HepG2 (cell line): Measurements from ENCODE around the gene PDLIM7.

Experiments
- CHCHD3 ChIP-seq: sonication (generic); formaldehyde crosslinking; IDR thresholded peaks from 2 replicates; pipeline ENCODE4 v1.8.0; 2022; ENCODE audit warnings: mild to moderate bottlenecking, missing genetic modification reagents, moderate library complexity
- GPN1 ChIP-seq: sonication (generic); formaldehyde crosslinking; IDR thresholded peaks from 2 replicates; pipeline ENCODE4 v1.5.1; 2020; ENCODE audit warnings: missing genetic modification reagents, borderline replicate concordance
- HDAC6 ChIP-seq: fragments of 200-600 bp; sonication (generic); IDR thresholded peaks from 2 replicates; pipeline ENCODE4 v1.7.0; 2017; ENCODE audit warnings: mild to moderate bottlenecking, antibody characterized with exemption, low read length, low read depth
- KDM4B ChIP-seq: sonication (generic); formaldehyde crosslinking; IDR thresholded peaks from 2 replicates; pipeline ENCODE4 v1.4.0; 2020; ENCODE audit warnings: missing genetic modification reagents
- SETDB1 ChIP-seq: sonication (generic); formaldehyde crosslinking; IDR thresholded peaks from 2 replicates; pipeline ENCODE4 v1.5.1; 2020; ENCODE audit warnings: missing genetic modification reagents, mild to moderate bottlenecking, borderline replicate concordance
- ZFP62 ChIP-seq: sonication (generic); formaldehyde crosslinking; IDR thresholded peaks from 2 replicates; pipeline ENCODE4 v1.4.0; 2020; ENCODE audit warnings: missing genetic modification reagents
- ZNF136 ChIP-seq: sonication (generic); formaldehyde crosslinking; IDR thresholded peaks from 2 replicates; pipeline ENCODE4 v1.8.1; 2022; ENCODE audit warnings: low read depth, mild to moderate bottlenecking, moderate library complexity, missing genetic modification reagents
- ZNF672 ChIP-seq: sonication (generic); formaldehyde crosslinking; IDR thresholded peaks from 2 replicates; pipeline ENCODE4 v1.8.1; 2022; ENCODE audit warnings: missing genetic modification reagents
- ZNF761 ChIP-seq: sonication (generic); formaldehyde crosslinking; conservative IDR thresholded peaks from 2 replicates; pipeline ENCODE4 v1.4.0; 2020; ENCODE audit warnings: mild to moderate bottlenecking, missing genetic modification reagents
- TF ChIP-seq, protein P1 (sequence below): sonication (generic); formaldehyde crosslinking; IDR thresholded peaks from 2 replicates; pipeline ENCODE4 v1.4.0; 2020; ENCODE audit warnings: missing genetic modification reagents
- TF ChIP-seq, protein P2 (sequence below): sonication (generic); formaldehyde crosslinking; IDR thresholded peaks from 2 replicates; pipeline ENCODE4 v1.9.0; 2021; ENCODE audit warnings: mild to moderate bottlenecking, missing genetic modification reagents
- TF ChIP-seq, protein P3 (sequence below): sonication (generic); formaldehyde crosslinking; IDR thresholded peaks from 2 replicates; pipeline ENCODE4 v1.8.0; 2022; ENCODE audit warnings: missing genetic modification reagents, mild to moderate bottlenecking, inconsistent platforms, borderline replicate concordance
- TF ChIP-seq, protein P4 (sequence below): sonication (generic); formaldehyde crosslinking; IDR thresholded peaks from 2 replicates; pipeline ENCODE4 v1.9.0; 2021; ENCODE audit warnings: missing genetic modification reagents, borderline replicate concordance
- TF ChIP-seq, protein P5 (sequence below): sonication (generic); formaldehyde crosslinking; IDR thresholded peaks from 2 replicates; pipeline ENCODE4 v1.5.1; 2020; ENCODE audit warnings: mild to moderate bottlenecking, missing genetic modification reagents, borderline replicate concordance

DNA sequence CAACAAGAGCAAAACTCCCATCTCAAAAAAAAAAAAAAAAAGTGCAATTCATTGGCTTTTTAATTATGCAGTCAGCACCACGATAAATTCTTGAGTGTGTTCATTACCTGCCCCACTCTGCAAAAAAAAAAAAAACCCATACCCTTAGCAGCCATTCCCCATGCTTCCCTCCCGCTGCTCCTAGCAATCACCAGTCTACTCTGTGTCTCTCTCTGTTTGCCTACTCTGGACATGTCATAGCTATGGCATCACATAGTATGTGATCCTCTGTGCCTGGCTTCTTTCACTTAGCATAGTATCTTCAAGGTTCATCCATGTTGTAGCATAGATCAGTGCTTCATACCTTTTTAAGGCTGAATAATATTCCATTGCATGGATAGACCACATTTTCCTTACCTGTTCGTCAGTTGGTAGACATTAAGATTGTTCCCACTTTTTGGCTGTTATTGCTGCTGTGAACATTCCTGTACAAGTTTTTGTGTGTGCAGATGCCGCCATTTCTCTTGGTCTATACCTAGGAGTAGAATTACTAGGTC, 57.8 kb downstream of the PDLIM7 start:
- TF ChIP-seq, protein P1, sequence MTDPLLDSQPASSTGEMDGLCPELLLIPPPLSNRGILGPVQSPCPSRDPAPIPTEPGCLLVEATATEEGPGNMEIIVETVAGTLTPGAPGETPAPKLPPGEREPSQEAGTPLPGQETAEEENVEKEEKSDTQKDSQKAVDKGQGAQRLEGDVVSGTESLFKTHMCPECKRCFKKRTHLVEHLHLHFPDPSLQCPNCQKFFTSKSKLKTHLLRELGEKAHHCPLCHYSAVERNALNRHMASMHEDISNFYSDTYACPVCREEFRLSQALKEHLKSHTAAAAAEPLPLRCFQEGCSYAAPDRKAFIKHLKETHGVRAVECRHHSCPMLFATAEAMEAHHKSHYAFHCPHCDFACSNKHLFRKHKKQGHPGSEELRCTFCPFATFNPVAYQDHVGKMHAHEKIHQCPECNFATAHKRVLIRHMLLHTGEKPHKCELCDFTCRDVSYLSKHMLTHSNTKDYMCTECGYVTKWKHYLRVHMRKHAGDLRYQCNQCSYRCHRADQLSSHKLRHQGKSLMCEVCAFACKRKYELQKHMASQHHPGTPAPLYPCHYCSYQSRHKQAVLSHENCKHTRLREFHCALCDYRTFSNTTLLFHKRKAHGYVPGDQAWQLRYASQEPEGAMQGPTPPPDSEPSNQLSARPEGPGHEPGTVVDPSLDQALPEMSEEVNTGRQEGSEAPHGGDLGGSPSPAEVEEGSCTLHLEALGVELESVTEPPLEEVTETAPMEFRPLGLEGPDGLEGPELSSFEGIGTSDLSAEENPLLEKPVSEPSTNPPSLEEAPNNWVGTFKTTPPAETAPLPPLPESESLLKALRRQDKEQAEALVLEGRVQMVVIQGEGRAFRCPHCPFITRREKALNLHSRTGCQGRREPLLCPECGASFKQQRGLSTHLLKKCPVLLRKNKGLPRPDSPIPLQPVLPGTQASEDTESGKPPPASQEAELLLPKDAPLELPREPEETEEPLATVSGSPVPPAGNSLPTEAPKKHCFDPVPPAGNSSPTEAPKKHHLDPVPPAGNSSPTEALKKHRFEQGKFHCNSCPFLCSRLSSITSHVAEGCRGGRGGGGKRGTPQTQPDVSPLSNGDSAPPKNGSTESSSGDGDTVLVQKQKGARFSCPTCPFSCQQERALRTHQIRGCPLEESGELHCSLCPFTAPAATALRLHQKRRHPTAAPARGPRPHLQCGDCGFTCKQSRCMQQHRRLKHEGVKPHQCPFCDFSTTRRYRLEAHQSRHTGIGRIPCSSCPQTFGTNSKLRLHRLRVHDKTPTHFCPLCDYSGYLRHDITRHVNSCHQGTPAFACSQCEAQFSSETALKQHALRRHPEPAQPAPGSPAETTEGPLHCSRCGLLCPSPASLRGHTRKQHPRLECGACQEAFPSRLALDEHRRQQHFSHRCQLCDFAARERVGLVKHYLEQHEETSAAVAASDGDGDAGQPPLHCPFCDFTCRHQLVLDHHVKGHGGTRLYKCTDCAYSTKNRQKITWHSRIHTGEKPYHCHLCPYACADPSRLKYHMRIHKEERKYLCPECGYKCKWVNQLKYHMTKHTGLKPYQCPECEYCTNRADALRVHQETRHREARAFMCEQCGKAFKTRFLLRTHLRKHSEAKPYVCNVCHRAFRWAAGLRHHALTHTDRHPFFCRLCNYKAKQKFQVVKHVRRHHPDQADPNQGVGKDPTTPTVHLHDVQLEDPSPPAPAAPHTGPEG (CRISPR knock-in tag) = no peak
- TF ChIP-seq, protein P2, sequence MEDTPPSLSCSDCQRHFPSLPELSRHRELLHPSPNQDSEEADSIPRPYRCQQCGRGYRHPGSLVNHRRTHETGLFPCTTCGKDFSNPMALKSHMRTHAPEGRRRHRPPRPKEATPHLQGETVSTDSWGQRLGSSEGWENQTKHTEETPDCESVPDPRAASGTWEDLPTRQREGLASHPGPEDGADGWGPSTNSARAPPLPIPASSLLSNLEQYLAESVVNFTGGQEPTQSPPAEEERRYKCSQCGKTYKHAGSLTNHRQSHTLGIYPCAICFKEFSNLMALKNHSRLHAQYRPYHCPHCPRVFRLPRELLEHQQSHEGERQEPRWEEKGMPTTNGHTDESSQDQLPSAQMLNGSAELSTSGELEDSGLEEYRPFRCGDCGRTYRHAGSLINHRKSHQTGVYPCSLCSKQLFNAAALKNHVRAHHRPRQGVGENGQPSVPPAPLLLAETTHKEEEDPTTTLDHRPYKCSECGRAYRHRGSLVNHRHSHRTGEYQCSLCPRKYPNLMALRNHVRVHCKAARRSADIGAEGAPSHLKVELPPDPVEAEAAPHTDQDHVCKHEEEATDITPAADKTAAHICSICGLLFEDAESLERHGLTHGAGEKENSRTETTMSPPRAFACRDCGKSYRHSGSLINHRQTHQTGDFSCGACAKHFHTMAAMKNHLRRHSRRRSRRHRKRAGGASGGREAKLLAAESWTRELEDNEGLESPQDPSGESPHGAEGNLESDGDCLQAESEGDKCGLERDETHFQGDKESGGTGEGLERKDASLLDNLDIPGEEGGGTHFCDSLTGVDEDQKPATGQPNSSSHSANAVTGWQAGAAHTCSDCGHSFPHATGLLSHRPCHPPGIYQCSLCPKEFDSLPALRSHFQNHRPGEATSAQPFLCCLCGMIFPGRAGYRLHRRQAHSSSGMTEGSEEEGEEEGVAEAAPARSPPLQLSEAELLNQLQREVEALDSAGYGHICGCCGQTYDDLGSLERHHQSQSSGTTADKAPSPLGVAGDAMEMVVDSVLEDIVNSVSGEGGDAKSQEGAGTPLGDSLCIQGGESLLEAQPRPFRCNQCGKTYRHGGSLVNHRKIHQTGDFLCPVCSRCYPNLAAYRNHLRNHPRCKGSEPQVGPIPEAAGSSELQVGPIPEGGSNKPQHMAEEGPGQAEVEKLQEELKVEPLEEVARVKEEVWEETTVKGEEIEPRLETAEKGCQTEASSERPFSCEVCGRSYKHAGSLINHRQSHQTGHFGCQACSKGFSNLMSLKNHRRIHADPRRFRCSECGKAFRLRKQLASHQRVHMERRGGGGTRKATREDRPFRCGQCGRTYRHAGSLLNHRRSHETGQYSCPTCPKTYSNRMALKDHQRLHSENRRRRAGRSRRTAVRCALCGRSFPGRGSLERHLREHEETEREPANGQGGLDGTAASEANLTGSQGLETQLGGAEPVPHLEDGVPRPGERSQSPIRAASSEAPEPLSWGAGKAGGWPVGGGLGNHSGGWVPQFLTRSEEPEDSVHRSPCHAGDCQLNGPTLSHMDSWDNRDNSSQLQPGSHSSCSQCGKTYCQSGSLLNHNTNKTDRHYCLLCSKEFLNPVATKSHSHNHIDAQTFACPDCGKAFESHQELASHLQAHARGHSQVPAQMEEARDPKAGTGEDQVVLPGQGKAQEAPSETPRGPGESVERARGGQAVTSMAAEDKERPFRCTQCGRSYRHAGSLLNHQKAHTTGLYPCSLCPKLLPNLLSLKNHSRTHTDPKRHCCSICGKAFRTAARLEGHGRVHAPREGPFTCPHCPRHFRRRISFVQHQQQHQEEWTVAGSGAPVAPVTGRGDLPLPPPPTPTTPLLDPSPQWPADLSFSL (CRISPR knock-in tag) = no peak
- no peak for TF ChIP-seq HDAC6
- no peak for TF ChIP-seq ZNF761 (CRISPR knock-in tag)
- TF ChIP-seq ZNF136 (CRISPR knock-in tag) = no peak
- TF ChIP-seq, protein P3, sequence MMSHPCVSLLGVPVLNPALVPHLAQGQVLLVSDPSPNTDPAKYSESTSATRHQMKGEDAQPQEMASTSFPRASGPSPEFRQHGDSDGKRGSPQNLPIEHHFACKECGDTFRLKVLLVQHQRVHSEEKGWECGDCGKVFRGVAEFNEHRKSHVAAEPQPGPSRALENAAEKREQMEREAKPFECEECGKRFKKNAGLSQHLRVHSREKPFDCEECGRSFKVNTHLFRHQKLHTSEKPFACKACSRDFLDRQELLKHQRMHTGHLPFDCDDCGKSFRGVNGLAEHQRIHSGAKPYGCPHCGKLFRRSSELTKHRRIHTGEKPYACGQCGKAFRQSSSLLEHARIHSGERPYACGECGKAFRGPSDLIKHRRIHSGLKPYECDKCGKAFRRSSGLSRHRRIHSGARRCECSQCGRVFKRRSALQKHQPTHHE = no peak
- TF ChIP-seq SETDB1 (CRISPR knock-in tag) = no peak
- no peak for TF ChIP-seq CHCHD3 (CRISPR knock-in tag)
- TF ChIP-seq ZNF672 = no peak
- TF ChIP-seq, protein P4, sequence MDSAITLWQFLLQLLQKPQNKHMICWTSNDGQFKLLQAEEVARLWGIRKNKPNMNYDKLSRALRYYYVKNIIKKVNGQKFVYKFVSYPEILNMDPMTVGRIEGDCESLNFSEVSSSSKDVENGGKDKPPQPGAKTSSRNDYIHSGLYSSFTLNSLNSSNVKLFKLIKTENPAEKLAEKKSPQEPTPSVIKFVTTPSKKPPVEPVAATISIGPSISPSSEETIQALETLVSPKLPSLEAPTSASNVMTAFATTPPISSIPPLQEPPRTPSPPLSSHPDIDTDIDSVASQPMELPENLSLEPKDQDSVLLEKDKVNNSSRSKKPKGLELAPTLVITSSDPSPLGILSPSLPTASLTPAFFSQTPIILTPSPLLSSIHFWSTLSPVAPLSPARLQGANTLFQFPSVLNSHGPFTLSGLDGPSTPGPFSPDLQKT (CRISPR knock-in tag) = no peak
- TF ChIP-seq GPN1 (CRISPR knock-in tag) = no peak
- no peak for TF ChIP-seq KDM4B (CRISPR knock-in tag)
- TF ChIP-seq, protein P5, sequence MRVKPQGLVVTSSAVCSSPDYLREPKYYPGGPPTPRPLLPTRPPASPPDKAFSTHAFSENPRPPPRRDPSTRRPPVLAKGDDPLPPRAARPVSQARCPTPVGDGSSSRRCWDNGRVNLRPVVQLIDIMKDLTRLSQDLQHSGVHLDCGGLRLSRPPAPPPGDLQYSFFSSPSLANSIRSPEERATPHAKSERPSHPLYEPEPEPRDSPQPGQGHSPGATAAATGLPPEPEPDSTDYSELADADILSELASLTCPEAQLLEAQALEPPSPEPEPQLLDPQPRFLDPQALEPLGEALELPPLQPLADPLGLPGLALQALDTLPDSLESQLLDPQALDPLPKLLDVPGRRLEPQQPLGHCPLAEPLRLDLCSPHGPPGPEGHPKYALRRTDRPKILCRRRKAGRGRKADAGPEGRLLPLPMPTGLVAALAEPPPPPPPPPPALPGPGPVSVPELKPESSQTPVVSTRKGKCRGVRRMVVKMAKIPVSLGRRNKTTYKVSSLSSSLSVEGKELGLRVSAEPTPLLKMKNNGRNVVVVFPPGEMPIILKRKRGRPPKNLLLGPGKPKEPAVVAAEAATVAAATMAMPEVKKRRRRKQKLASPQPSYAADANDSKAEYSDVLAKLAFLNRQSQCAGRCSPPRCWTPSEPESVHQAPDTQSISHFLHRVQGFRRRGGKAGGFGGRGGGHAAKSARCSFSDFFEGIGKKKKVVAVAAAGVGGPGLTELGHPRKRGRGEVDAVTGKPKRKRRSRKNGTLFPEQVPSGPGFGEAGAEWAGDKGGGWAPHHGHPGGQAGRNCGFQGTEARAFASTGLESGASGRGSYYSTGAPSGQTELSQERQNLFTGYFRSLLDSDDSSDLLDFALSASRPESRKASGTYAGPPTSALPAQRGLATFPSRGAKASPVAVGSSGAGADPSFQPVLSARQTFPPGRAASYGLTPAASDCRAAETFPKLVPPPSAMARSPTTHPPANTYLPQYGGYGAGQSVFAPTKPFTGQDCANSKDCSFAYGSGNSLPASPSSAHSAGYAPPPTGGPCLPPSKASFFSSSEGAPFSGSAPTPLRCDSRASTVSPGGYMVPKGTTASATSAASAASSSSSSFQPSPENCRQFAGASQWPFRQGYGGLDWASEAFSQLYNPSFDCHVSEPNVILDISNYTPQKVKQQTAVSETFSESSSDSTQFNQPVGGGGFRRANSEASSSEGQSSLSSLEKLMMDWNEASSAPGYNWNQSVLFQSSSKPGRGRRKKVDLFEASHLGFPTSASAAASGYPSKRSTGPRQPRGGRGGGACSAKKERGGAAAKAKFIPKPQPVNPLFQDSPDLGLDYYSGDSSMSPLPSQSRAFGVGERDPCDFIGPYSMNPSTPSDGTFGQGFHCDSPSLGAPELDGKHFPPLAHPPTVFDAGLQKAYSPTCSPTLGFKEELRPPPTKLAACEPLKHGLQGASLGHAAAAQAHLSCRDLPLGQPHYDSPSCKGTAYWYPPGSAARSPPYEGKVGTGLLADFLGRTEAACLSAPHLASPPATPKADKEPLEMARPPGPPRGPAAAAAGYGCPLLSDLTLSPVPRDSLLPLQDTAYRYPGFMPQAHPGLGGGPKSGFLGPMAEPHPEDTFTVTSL = no peak
- no peak for TF ChIP-seq ZFP62 (CRISPR knock-in tag)
